Stimulated activated naive CD8-positive, alpha-beta T cell treated with anti-CD3 and anti-CD28 coated beads, Interleukin-15, Interleukin-2, amounts not matched to agents 100 ng/mL and 50 ng/mL, for 24 hours (primary cell): ENCODE data around the gene CEP128.

ENCODE experiments used
- H3K27ac Mint-ChIP-seq: one replicate; pipeline ENCODE4 v1.8.0; 2021; ENCODE audit warnings: mild to moderate bottlenecking, mixed read lengths
- H3K27me3 Mint-ChIP-seq: one replicate; pipeline ENCODE4 v1.8.0; 2021; ENCODE audit warnings: mixed read lengths
- H3K36me3 Mint-ChIP-seq: one replicate; pipeline ENCODE4 v1.8.0; 2021; ENCODE audit warnings: low read depth, mixed read lengths
- H3K4me1 Mint-ChIP-seq: one replicate; pipeline ENCODE4 v1.8.0; 2021; ENCODE audit warnings: low read depth, mixed read lengths
- H3K4me3 Mint-ChIP-seq: one replicate; pipeline ENCODE4 v1.8.0; 2021; ENCODE audit warnings: mild to moderate bottlenecking, mixed read lengths
- H3K9me3 Mint-ChIP-seq: one replicate; pipeline ENCODE4 v1.8.0; 2021; ENCODE audit warnings: mixed read lengths

Gene CEP128

GRCh38 chr14:80663541-80663940, 278.0 kb downstream of the CEP128 start:
- H3K4me3 Mint-ChIP-seq: no peak overlapping the region
- peaks cover 18% of the 10 kb centered on the region for H3K36me3 Mint-ChIP-seq
- no peaks in the 10 kb centered on the region for H3K4me1 Mint-ChIP-seq
- peaks cover 13% of the 10 kb centered on the region for H3K9me3 Mint-ChIP-seq
- H3K27ac Mint-ChIP-seq: no peak overlapping the region
- H3K27me3 Mint-ChIP-seq: no peaks in the 10 kb centered on the region

- Mint-ChIP-seq H3K9me3 (no peaks in the 10 kb centered on the region), H3K27ac (no peak overlapping the region), H3K4me3 (no peak overlapping the region), H3K4me1 (no peaks in the 10 kb centered on the region), H3K36me3 (peaks cover 2% of the 10 kb centered on the region), H3K27me3 (no peaks in the 10 kb centered on the region)
These were observed 281.8 kb downstream of the CEP128 start for GRCh38 chr14:80659783-80660182.

GRCh38 chr14:80658733-80659132, 282.8 kb downstream of the CEP128 start:
- H3K27ac Mint-ChIP-seq: no peak overlapping the region
- H3K4me1 Mint-ChIP-seq: no peaks in the 10 kb centered on the region
- no peaks in the 10 kb centered on the region for H3K27me3 Mint-ChIP-seq
- peaks cover 8% of the 10 kb centered on the region for H3K36me3 Mint-ChIP-seq
- H3K4me3 Mint-ChIP-seq: no peak overlapping the region
- no peaks in the 10 kb centered on the region for H3K9me3 Mint-ChIP-seq

GRCh38 chr14:80658155-80658554, 283.4 kb downstream of the CEP128 start:
- H3K27ac Mint-ChIP-seq: no peak overlapping the region
- no peaks in the 10 kb centered on the region for H3K9me3 Mint-ChIP-seq
- H3K4me3 Mint-ChIP-seq: no peak overlapping the region
- no peaks in the 10 kb centered on the region for H3K4me1 Mint-ChIP-seq
- no peaks in the 10 kb centered on the region for H3K27me3 Mint-ChIP-seq
- H3K36me3 Mint-ChIP-seq: peaks cover 14% of the 10 kb centered on the region

GRCh38 chr14:80653956-80654355, 287.6 kb downstream of the CEP128 start:
- Mint-ChIP-seq H3K4me1 (no peaks in the 10 kb centered on the region), H3K4me3 (no peak overlapping the region), H3K9me3 (peaks cover 7% of the 10 kb centered on the region), H3K27me3 (no peaks in the 10 kb centered on the region), H3K27ac (no peak overlapping the region), H3K36me3 (peaks cover 31% of the 10 kb centered on the region)

- Mint-ChIP-seq H3K27me3 (no peaks in the 10 kb centered on the region), H3K27ac (no peak overlapping the region), H3K4me3 (no peak overlapping the region), H3K36me3 (peaks cover 13% of the 10 kb centered on the region), H3K4me1 (no peaks in the 10 kb centered on the region), H3K9me3 (no peaks in the 10 kb centered on the region)
These were observed 295.7 kb downstream of the CEP128 start for GRCh38 chr14:80645667-80646413.

GRCh38 chr14:80644826-80645225, 296.7 kb downstream of the CEP128 start:
- Mint-ChIP-seq H3K27ac (no peak overlapping the region), H3K4me3 (no peak overlapping the region)

GRCh38 chr14:80638620-80639515, 302.7 kb downstream of the CEP128 start:
- H3K4me1 Mint-ChIP-seq: no peaks in the 10 kb centered on the region
- H3K4me3 Mint-ChIP-seq: no peak overlapping the region
- H3K27me3 Mint-ChIP-seq: no peaks in the 10 kb centered on the region
- H3K36me3 Mint-ChIP-seq: peaks cover 4% of the 10 kb centered on the region
- no peaks in the 10 kb centered on the region for H3K9me3 Mint-ChIP-seq
- no peak overlapping the region for H3K27ac Mint-ChIP-seq

More at GRCh38 chr14:80644826-80645225, 296.7 kb downstream of the CEP128 start:
- Mint-ChIP-seq H3K36me3 (peaks cover 9% of the 10 kb centered on the region), H3K27me3 (no peaks in the 10 kb centered on the region), H3K4me1 (no peaks in the 10 kb centered on the region), H3K9me3 (no peaks in the 10 kb centered on the region)

GRCh38 chr14:80637756-80638619, 303.6 kb downstream of the CEP128 start:
- Mint-ChIP-seq H3K9me3 (no peaks in the 10 kb centered on the region), H3K4me1 (no peaks in the 10 kb centered on the region), H3K36me3 (peaks cover 3% of the 10 kb centered on the region), H3K4me3 (no peak overlapping the region), H3K27me3 (no peaks in the 10 kb centered on the region), H3K27ac (no peak overlapping the region)

GRCh38 chr14:80636071-80636470, 305.5 kb downstream of the CEP128 start:
- Mint-ChIP-seq H3K4me3 (no peak overlapping the region), H3K27ac (no peak overlapping the region), H3K27me3 (no peaks in the 10 kb centered on the region), H3K9me3 (no peaks in the 10 kb centered on the region), H3K4me1 (no peaks in the 10 kb centered on the region), H3K36me3 (no peaks in the 10 kb centered on the region)

- Mint-ChIP-seq H3K9me3 (no peaks in the 10 kb centered on the region), H3K27me3 (no peaks in the 10 kb centered on the region), H3K4me1 (no peaks in the 10 kb centered on the region), H3K36me3 (no peaks in the 10 kb centered on the region), H3K4me3 (no peak overlapping the region), H3K27ac (no peak overlapping the region)
These were observed 307.3 kb downstream of the CEP128 start for GRCh38 chr14:80634106-80634758.

- Mint-ChIP-seq H3K27ac (no peak overlapping the region), H3K27me3 (no peaks in the 10 kb centered on the region), H3K4me1 (no peaks in the 10 kb centered on the region), H3K36me3 (no peaks in the 10 kb centered on the region), H3K9me3 (no peaks in the 10 kb centered on the region), H3K4me3 (no peak overlapping the region)
These were observed 311.9 kb downstream of the CEP128 start for GRCh38 chr14:80629606-80630005.

GRCh38 chr14:80628547-80628946, 313.0 kb downstream of the CEP128 start:
- H3K4me3 Mint-ChIP-seq: no peak overlapping the region

GRCh38 chr14:80627745-80628144, 313.8 kb downstream of the CEP128 start:
- Mint-ChIP-seq H3K4me1 (no peaks in the 10 kb centered on the region), H3K9me3 (peaks cover 6% of the 10 kb centered on the region), H3K27me3 (no peaks in the 10 kb centered on the region), H3K36me3 (no peaks in the 10 kb centered on the region), H3K27ac (no peak overlapping the region), H3K4me3 (no peak overlapping the region)

More at GRCh38 chr14:80628547-80628946, 313.0 kb downstream of the CEP128 start:
- H3K4me1 Mint-ChIP-seq: no peaks in the 10 kb centered on the region
- H3K36me3 Mint-ChIP-seq: no peaks in the 10 kb centered on the region
- H3K27ac Mint-ChIP-seq: no peak overlapping the region
- H3K27me3 Mint-ChIP-seq: no peaks in the 10 kb centered on the region
- H3K9me3 Mint-ChIP-seq: peaks cover 6% of the 10 kb centered on the region
